ENCODE results near the gene MAF.

The MAF gene

DNA sequence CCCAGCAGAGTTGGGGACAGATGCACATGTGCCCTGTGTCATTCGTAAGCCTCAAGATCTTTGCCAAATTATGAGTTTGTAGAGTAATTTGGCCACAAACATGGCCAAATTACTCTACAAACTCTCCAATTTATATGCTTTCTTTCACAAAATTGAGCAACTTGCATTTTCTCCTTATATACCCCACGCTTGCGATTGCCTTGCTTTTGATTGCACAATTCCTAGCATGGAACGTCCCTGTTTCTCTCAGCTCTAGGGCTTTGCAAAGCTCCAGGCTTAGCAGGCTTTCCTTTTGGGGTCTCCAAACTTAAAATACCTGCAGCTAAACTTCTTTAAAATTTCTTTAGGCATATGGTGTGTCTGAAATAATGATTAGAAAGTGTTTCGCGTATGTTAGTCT, 28.5 kb upstream of the MAF start:
- DNase-seq (ENCODE audit: extremely low read depth, low read depth), result no peak
- no peak for TF ChIP-seq CTCF (IDR thresholded peaks at IDR 0.05; ENCODE audit: low read depth, low read length, missing control alignments)
- H3K4me3 ChIP-seq (replicated peaks; ENCODE audit: low read depth, low read length), result no peak overlapping the region

GRCh38 chr16:79628501-79628975, 28.0 kb upstream of the MAF start:
- TF ChIP-seq CTCF (IDR thresholded peaks at IDR 0.05; ENCODE audit: low read depth, low read length, missing control alignments), result no peak
- no peak for DNase-seq (ENCODE audit: extremely low read depth, low read depth)
- H3K4me3 ChIP-seq (replicated peaks; ENCODE audit: low read depth, low read length), result no peak overlapping the region

GRCh38 chr16:79627092-79627491, 26.6 kb upstream of the MAF start:
- no peak for DNase-seq (ENCODE audit: extremely low read depth, low read depth)
- TF ChIP-seq CTCF (IDR thresholded peaks at IDR 0.05; ENCODE audit: low read depth, low read length, missing control alignments), result no peak
- no peak overlapping the region for H3K4me3 ChIP-seq (replicated peaks; ENCODE audit: low read depth, low read length)

GRCh38 chr16:79625738-79626137, 25.2 kb upstream of the MAF start:
- DNase-seq (ENCODE audit: extremely low read depth, low read depth), result no peak
- H3K4me3 ChIP-seq (replicated peaks; ENCODE audit: low read depth, low read length), result no peak overlapping the region
- no peak for TF ChIP-seq CTCF (IDR thresholded peaks at IDR 0.05; ENCODE audit: low read depth, low read length, missing control alignments)

- no peak for DNase-seq (ENCODE audit: extremely low read depth, low read depth)
- H3K4me3 ChIP-seq (replicated peaks; ENCODE audit: low read depth, low read length), result no peak overlapping the region
- TF ChIP-seq CTCF (IDR thresholded peaks at IDR 0.05; ENCODE audit: low read depth, low read length, missing control alignments), result no peak
Measured at GRCh38 chr16:79623824-79624223, 23.3 kb upstream of the MAF start.

DNA sequence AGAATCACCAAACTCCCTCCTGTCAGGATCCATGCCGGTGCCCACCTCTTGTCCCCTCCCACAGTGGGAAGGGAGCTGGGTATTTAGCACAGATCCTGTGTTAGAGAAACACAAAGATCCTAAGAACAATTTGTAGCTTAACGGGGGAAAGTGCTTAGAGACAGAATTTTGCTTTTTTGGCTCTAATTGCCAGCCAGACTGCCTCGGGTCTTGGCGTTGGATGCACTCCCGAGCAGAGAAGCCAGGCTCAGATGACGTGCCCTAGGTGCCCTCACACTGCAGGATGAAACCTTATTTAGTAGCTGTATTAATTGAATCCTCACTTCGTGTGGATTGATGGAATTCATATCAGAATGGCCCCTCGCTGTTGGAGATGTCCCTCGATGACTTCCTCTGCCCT, 22.5 kb upstream of the MAF start:
- TF ChIP-seq CTCF (IDR thresholded peaks at IDR 0.05; ENCODE audit: low read depth, low read length, missing control alignments), result no peak
- H3K4me3 ChIP-seq (replicated peaks; ENCODE audit: low read depth, low read length), result no peak overlapping the region
- DNase-seq (ENCODE audit: extremely low read depth, low read depth), result no peak

DNA sequence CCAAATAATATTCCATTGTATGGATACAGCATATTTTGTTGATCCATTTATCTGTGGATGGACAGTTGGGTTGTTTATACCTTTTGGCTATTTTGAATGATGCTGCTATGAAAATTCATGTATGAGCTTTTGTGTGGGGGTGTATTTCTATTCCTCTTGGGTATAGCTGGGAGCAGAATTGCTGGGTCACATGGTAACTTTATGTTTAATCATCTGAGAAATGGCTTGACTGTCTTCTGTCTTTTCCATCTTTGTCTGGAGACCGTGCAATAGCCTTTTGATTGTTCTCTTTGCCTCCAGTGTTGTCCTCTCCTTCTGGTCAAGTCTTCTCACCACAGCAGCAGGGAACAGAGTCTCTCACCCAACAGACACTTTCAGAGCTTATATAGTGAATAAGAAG, 20.5 kb upstream of the MAF start:
- TF ChIP-seq CTCF (IDR thresholded peaks at IDR 0.05; ENCODE audit: low read depth, low read length, missing control alignments), result no peak
- no peak for DNase-seq (ENCODE audit: extremely low read depth, low read depth)
- no peak overlapping the region for H3K4me3 ChIP-seq (replicated peaks; ENCODE audit: low read depth, low read length)
